Measurements from ENCODE around the gene FN3KRP.

DNA sequence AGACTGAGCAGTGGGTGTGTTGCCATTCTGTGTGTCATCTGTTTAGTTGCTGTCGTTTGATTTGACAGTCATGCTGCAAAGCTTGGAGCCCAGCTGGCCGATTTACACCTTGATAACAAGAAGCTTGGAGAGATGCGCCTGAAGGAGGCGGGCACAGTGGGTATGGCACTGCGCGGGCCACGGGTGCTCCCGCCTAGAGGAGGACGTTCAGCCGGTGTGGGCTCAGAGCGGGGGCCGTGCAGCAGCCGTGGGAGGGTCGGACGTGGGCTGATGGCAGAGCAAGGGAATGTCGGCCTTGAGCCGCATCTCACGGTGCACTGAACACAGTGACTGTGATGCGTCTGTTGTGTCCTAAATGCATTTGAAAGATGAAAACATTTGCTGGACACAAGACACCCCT lies 3.7 kb downstream of the FN3KRP start:
- TF ChIP-seq, protein P1, sequence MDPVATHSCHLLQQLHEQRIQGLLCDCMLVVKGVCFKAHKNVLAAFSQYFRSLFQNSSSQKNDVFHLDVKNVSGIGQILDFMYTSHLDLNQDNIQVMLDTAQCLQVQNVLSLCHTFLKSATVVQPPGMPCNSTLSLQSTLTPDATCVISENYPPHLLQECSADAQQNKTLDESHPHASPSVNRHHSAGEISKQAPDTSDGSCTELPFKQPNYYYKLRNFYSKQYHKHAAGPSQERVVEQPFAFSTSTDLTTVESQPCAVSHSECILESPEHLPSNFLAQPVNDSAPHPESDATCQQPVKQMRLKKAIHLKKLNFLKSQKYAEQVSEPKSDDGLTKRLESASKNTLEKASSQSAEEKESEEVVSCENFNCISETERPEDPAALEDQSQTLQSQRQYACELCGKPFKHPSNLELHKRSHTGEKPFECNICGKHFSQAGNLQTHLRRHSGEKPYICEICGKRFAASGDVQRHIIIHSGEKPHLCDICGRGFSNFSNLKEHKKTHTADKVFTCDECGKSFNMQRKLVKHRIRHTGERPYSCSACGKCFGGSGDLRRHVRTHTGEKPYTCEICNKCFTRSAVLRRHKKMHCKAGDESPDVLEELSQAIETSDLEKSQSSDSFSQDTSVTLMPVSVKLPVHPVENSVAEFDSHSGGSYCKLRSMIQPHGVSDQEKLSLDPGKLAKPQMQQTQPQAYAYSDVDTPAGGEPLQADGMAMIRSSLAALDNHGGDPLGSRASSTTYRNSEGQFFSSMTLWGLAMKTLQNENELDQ (tag by site-specific recombination; IDR thresholded peaks at IDR 0.05; ENCODE audit: low read depth) = no peak
- TF ChIP-seq, protein P2, sequence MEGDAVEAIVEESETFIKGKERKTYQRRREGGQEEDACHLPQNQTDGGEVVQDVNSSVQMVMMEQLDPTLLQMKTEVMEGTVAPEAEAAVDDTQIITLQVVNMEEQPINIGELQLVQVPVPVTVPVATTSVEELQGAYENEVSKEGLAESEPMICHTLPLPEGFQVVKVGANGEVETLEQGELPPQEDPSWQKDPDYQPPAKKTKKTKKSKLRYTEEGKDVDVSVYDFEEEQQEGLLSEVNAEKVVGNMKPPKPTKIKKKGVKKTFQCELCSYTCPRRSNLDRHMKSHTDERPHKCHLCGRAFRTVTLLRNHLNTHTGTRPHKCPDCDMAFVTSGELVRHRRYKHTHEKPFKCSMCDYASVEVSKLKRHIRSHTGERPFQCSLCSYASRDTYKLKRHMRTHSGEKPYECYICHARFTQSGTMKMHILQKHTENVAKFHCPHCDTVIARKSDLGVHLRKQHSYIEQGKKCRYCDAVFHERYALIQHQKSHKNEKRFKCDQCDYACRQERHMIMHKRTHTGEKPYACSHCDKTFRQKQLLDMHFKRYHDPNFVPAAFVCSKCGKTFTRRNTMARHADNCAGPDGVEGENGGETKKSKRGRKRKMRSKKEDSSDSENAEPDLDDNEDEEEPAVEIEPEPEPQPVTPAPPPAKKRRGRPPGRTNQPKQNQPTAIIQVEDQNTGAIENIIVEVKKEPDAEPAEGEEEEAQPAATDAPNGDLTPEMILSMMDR (tag by site-specific recombination; IDR thresholded peaks at IDR 0.05) = no peak
- no peak for TF ChIP-seq HOXA7 (CRISPR knock-in tag; IDR thresholded peaks at IDR 0.05; ENCODE audit: borderline replicate concordance)
- TF ChIP-seq, protein P3, sequence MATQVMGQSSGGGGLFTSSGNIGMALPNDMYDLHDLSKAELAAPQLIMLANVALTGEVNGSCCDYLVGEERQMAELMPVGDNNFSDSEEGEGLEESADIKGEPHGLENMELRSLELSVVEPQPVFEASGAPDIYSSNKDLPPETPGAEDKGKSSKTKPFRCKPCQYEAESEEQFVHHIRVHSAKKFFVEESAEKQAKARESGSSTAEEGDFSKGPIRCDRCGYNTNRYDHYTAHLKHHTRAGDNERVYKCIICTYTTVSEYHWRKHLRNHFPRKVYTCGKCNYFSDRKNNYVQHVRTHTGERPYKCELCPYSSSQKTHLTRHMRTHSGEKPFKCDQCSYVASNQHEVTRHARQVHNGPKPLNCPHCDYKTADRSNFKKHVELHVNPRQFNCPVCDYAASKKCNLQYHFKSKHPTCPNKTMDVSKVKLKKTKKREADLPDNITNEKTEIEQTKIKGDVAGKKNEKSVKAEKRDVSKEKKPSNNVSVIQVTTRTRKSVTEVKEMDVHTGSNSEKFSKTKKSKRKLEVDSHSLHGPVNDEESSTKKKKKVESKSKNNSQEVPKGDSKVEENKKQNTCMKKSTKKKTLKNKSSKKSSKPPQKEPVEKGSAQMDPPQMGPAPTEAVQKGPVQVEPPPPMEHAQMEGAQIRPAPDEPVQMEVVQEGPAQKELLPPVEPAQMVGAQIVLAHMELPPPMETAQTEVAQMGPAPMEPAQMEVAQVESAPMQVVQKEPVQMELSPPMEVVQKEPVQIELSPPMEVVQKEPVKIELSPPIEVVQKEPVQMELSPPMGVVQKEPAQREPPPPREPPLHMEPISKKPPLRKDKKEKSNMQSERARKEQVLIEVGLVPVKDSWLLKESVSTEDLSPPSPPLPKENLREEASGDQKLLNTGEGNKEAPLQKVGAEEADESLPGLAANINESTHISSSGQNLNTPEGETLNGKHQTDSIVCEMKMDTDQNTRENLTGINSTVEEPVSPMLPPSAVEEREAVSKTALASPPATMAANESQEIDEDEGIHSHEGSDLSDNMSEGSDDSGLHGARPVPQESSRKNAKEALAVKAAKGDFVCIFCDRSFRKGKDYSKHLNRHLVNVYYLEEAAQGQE (tag by site-specific recombination; IDR thresholded peaks at IDR 0.05) = no peak
- no peak for TF ChIP-seq ZNF155 (tag by site-specific recombination; IDR thresholded peaks at IDR 0.05)
- TF ChIP-seq ZNF114 (tag by site-specific recombination; IDR thresholded peaks at IDR 0.05) = no peak
- TF ChIP-seq, protein P4, sequence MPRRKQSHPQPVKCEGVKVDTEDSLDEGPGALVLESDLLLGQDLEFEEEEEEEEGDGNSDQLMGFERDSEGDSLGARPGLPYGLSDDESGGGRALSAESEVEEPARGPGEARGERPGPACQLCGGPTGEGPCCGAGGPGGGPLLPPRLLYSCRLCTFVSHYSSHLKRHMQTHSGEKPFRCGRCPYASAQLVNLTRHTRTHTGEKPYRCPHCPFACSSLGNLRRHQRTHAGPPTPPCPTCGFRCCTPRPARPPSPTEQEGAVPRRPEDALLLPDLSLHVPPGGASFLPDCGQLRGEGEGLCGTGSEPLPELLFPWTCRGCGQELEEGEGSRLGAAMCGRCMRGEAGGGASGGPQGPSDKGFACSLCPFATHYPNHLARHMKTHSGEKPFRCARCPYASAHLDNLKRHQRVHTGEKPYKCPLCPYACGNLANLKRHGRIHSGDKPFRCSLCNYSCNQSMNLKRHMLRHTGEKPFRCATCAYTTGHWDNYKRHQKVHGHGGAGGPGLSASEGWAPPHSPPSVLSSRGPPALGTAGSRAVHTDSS (tag by site-specific recombination; IDR thresholded peaks at IDR 0.05) = no peak
- TF ChIP-seq ZNF707 (tag by site-specific recombination; IDR thresholded peaks at IDR 0.05) = no peak
- TF ChIP-seq, protein P5, sequence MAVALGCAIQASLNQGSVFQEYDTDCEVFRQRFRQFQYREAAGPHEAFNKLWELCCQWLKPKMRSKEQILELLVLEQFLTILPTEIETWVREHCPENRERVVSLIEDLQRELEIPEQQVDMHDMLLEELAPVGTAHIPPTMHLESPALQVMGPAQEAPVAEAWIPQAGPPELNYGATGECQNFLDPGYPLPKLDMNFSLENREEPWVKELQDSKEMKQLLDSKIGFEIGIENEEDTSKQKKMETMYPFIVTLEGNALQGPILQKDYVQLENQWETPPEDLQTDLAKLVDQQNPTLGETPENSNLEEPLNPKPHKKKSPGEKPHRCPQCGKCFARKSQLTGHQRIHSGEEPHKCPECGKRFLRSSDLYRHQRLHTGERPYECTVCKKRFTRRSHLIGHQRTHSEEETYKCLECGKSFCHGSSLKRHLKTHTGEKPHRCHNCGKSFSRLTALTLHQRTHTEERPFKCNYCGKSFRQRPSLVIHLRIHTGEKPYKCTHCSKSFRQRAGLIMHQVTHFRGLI (tag by site-specific recombination; IDR thresholded peaks at IDR 0.05) = no peak
